ENCODE measurements around the gene SGO1.

GRCh38 chr3:20235796-20236195, 49.8 kb upstream of the SGO1 start:
- no peak for TF ChIP-seq TARDBP (IDR thresholded peaks at IDR 0.05)
- TF ChIP-seq SP1 (IDR thresholded peaks at IDR 0.05), result no peak
- no peak for TF ChIP-seq FOXM1 (IDR thresholded peaks at IDR 0.05; ENCODE audit: borderline replicate concordance)
- TF ChIP-seq CTBP1 (IDR thresholded peaks at IDR 0.05; ENCODE audit: borderline replicate concordance), result no peak
- no peak for TF ChIP-seq SUZ12 (IDR thresholded peaks at IDR 0.05)
- no peak for TF ChIP-seq FOXA1 (IDR thresholded peaks at IDR 0.05)
- no peak for TF ChIP-seq ZNF384 (IDR thresholded peaks at IDR 0.05)
- no peak for TF ChIP-seq LEF1 (IDR thresholded peaks at IDR 0.05; ENCODE audit: borderline replicate concordance)
- TF ChIP-seq BHLHE40 (IDR thresholded peaks at IDR 0.05; ENCODE audit: borderline replicate concordance), result no peak
- TF ChIP-seq ELF4 (IDR thresholded peaks at IDR 0.05), result no peak
